HCT116 (cell line): Measurements from ENCODE around the gene KCNC2. TPM values are rescaled to one million over a fixed set of nuclear protein-coding genes. Genes with fewer than 3 reads are reported as not detected.
A peak's percentile ranks its signal among the peaks of the same experiment; 100 is the strongest.

Experiments used
- ATAC-seq: fragments of 200-7000 bp; cut with Tn5 transposase; 2 replicates; pipeline ENCODE4 v1.9.1; 2020; ENCODE audit warnings: mild to moderate bottlenecking, moderate library complexity
- BruUV-seq: library from RNA; stranded (reverse); fragments of 400-500 nt; replicated peaks from 2 replicates; lab custom pipeline; 2021; lab: Mats Ljungman, UMichigan
- CTCF ChIA-PET: fragments of 300-600 bp; sonication (Branson Sonifier 250); formaldehyde crosslinking; loops from one replicate; lab custom pipeline; 2021; ENCODE audit warnings: antibody characterized with exemption; lab: Charles Lee
- POLR2A ChIA-PET: fragments of 300-600, 350-600 bp; sonication (Branson Sonifier 250); formaldehyde crosslinking; loops from one replicate; lab custom pipeline; 2021; ENCODE audit warnings: antibody characterized with exemption; lab: Charles Lee
- RAD21 ChIA-PET, 2 experiments: fragments of 300-600 bp; sonication (Branson Sonifier 250); formaldehyde crosslinking; loops; one replicate each; lab custom pipeline; 2023; ENCODE audit warnings: low total read pairs in 2 of 2; ENCODE audit not compliant: uncharacterized antibody in 2 of 2, unreplicated experiment in 2 of 2, low non-redundant PET in 1 of 2; lab: Charles Lee
- DNase-seq: peaks from one replicate; pipeline ENCODE4 v3.0.0-alpha.2; 2010; ENCODE audit warnings: low read depth, low spot score
- H2AFZ ChIP-seq: fragments of 200-600 bp; shearing (Covaris generic), sonication (generic); 2 replicates; pipeline ENCODE4 v1.6.1; 2017; ENCODE audit warnings: low read depth, mixed run types, mixed read lengths, antibody characterized with exemption, low read length; ENCODE audit not compliant: poor library complexity, severe bottlenecking
- H3K27ac ChIP-seq: 2 replicates; pipeline ENCODE4 v1.5.1; 2012; ENCODE audit warnings: low read depth, low read length
- H3K27me3 ChIP-seq: fragments of 200-600 bp; sonication (generic); 2 replicates; pipeline ENCODE4 v1.6.1; 2016; ENCODE audit warnings: mixed run types, low read length, mixed read lengths; ENCODE audit not compliant: insufficient read depth
- H3K36me3 ChIP-seq, 2 experiments: fragments of 200-500 bp in 1 of 2; fragments of 200-600 bp in 1 of 2; sonication (Bioruptor generic) in 1 of 2; sonication (generic) in 1 of 2; 2 replicates each; pipeline versions ENCODE4 v1.5.1 to v1.6.1; 2014 to 2016; ENCODE audit warnings: low read length in 2 of 2, inconsistent platforms in 1 of 2, mixed read lengths in 1 of 2, mixed run types in 1 of 2; ENCODE audit not compliant: insufficient read depth in 2 of 2, control insufficient read depth in 1 of 2
- H3K4me1 ChIP-seq, 2 experiments: fragments of 200-600 bp in 1 of 2; sonication (generic) in 1 of 2; 2 replicates each; pipeline versions ENCODE4 v1.5.1 to v1.6.1; 2012 to 2017; ENCODE audit warnings: low read length in 2 of 2, inconsistent platforms in 1 of 2, mild to moderate bottlenecking in 1 of 2, mixed read lengths in 1 of 2, mixed run types in 1 of 2, moderate library complexity in 1 of 2; ENCODE audit not compliant: insufficient read depth in 2 of 2, control insufficient read depth in 1 of 2
- H3K4me2 ChIP-seq: fragments of 200-600 bp; sonication (generic); 2 replicates; pipeline ENCODE4 v1.6.1; 2017; ENCODE audit warnings: mixed run types, low read length, mixed read lengths
- H3K4me3 ChIP-seq, 2 experiments: fragments of 200-600 bp in 1 of 2; sonication (generic) in 1 of 2; replicated peaks in 1 of 2; 2 replicates each; pipeline ENCODE4 v1.5.1; 2011 to 2016; ENCODE audit warnings: low read length in 2 of 2, control low read depth in 1 of 2, low read depth in 1 of 2, mild to moderate bottlenecking in 1 of 2, mixed read lengths in 1 of 2, mixed run types in 1 of 2
- H3K79me2 ChIP-seq: fragments of 200-600 bp; sonication (generic); 2 replicates; pipeline ENCODE4 v1.6.1; 2017; ENCODE audit warnings: mild to moderate bottlenecking, mixed run types, low read length, moderate library complexity, mixed read lengths; ENCODE audit not compliant: insufficient read depth
- H3K9ac ChIP-seq: fragments of 200-600 bp; sonication (generic); 2 replicates; pipeline ENCODE4 v1.6.1; 2016; ENCODE audit warnings: low read length, mixed read lengths
- H3K9me2 ChIP-seq: fragments of 200-600 bp; sonication (generic), shearing (Covaris generic); 2 replicates; pipeline ENCODE4 v1.6.1; 2017; ENCODE audit warnings: mixed run types, mild to moderate bottlenecking, moderate library complexity; ENCODE audit not compliant: insufficient read depth
- H3K9me3 ChIP-seq, 2 experiments: fragments of 200-500 bp in 1 of 2; fragments of 200-600 bp in 1 of 2; sonication (Bioruptor generic) in 1 of 2; sonication (generic) in 1 of 2; 2 replicates each; pipeline ENCODE4 v1.6.1; 2014 to 2017; ENCODE audit warnings: low read length in 2 of 2, mixed read lengths in 2 of 2, inconsistent platforms in 1 of 2, low read depth in 1 of 2, mild to moderate bottlenecking in 1 of 2, mixed run types in 1 of 2, moderate library complexity in 1 of 2; ENCODE audit not compliant: control insufficient read depth in 1 of 2, insufficient read depth in 1 of 2
- H4K20me1 ChIP-seq: fragments of 200-600 bp; sonication (generic), shearing (Covaris generic); 2 replicates; pipeline ENCODE4 v1.6.1; 2017; ENCODE audit warnings: mixed run types, mild to moderate bottlenecking, moderate library complexity; ENCODE audit not compliant: insufficient read depth
- ATF3 ChIP-seq: IDR thresholded peaks from 2 replicates; pipeline ENCODE4 v1.6.1; 2012
- CBX3 ChIP-seq: IDR thresholded peaks from 2 replicates; pipeline ENCODE4 v1.6.1; 2012; ENCODE audit warnings: low read depth
- CTCF ChIP-seq, 3 experiments: fragments of 200-600 bp in 1 of 3; sonication (generic) in 1 of 3; IDR thresholded peaks in 2 of 3; conservative IDR thresholded peaks in 1 of 3; 2 replicates each; pipeline ENCODE4 v1.5.1; 2012 to 2017; ENCODE audit warnings: low read depth in 2 of 3, low read length in 2 of 3, antibody characterized with exemption in 1 of 3, borderline replicate concordance in 1 of 3, control low read depth in 1 of 3, mild to moderate bottlenecking in 1 of 3, mixed read lengths in 1 of 3, mixed run types in 1 of 3, moderate library complexity in 1 of 3; ENCODE audit not compliant: insufficient read depth in 1 of 3
- EGR1 ChIP-seq: IDR thresholded peaks from 2 replicates; pipeline ENCODE4 v1.6.1; 2012; ENCODE audit warnings: low read depth
- ELF1 ChIP-seq: IDR thresholded peaks from 2 replicates; pipeline ENCODE4 v1.6.1; 2012; ENCODE audit warnings: low read depth, borderline replicate concordance
- EZH2 ChIP-seq: fragments of 200-600 bp; sonication (generic); IDR thresholded peaks from 2 replicates; pipeline ENCODE4 v1.6.1; 2017; ENCODE audit warnings: antibody characterized with exemption, mixed run types
- EZH2phosphoT487 ChIP-seq: fragments of 200-600 bp; IDR thresholded peaks from 2 replicates; pipeline ENCODE4 v1.6.1; 2018; ENCODE audit warnings: antibody characterized with exemption, borderline replicate concordance
- FOSL1 ChIP-seq: IDR thresholded peaks from 2 replicates; pipeline ENCODE4 v1.6.1; 2012; ENCODE audit warnings: low read depth
- JUND ChIP-seq: IDR thresholded peaks from 2 replicates; pipeline ENCODE4 v1.6.1; 2012
- POLR2A ChIP-seq: IDR thresholded peaks from 2 replicates; pipeline ENCODE4 v1.7.0; 2011; ENCODE audit warnings: borderline replicate concordance; ENCODE audit not compliant: insufficient read depth, insufficient read length; ENCODE audit errors: extremely low read depth
- RAD21 ChIP-seq: IDR thresholded peaks from 2 replicates; pipeline ENCODE4 v1.6.1; 2012; ENCODE audit warnings: low read depth, mild to moderate bottlenecking
- REST ChIP-seq: IDR thresholded peaks from 2 replicates; pipeline ENCODE4 v1.6.1; 2012; ENCODE audit warnings: low read depth
- SIN3A ChIP-seq: IDR thresholded peaks from 2 replicates; pipeline ENCODE4 v1.6.1; 2012; ENCODE audit warnings: low read depth
- SP1 ChIP-seq: IDR thresholded peaks from 2 replicates; pipeline ENCODE4 v1.6.1; 2012; ENCODE audit warnings: low read depth
- SRF ChIP-seq: IDR thresholded peaks from 2 replicates; pipeline ENCODE4 v1.6.1; 2012; ENCODE audit warnings: low read depth
- ZBTB33 ChIP-seq: IDR thresholded peaks from 2 replicates; pipeline ENCODE4 v1.6.1; 2011; ENCODE audit warnings: mild to moderate bottlenecking, low read length, moderate library complexity; ENCODE audit not compliant: insufficient replicate concordance; ENCODE audit errors: extremely low read depth
- ZFX ChIP-seq: fragments of 450-650 bp; IDR thresholded peaks from 2 replicates; pipeline ENCODE4 v1.6.1; 2017
- ZNF274 ChIP-seq: fragments of 200-500 bp; sonication (Bioruptor generic); IDR thresholded peaks from 2 replicates; pipeline ENCODE4 v1.6.1; 2014; ENCODE audit warnings: mild to moderate bottlenecking, low read depth, low read length, inconsistent platforms
- intact Hi-C: fragments of 100-400 bp; cut with micrococcal nuclease; formaldehyde crosslinking; loops from 2 replicates; pipeline ENCODE4 v1.10.0; 2022
- total RNA-seq: library from RNA; stranded (reverse); gene quantifications from one replicate; pipeline ENCODE4 v1.2.1, GENCODE V29; 2021; ENCODE audit not compliant: unreplicated experiment

KCNC2 gene
- total RNA-seq, 1 experiment from 2014 or later = not detected

- Histone ChIP-seq H3K9ac (no peak overlapping the region), H3K4me2 (no peak overlapping the region), H3K27me3 (no peaks in the 10 kb centered on the region), H4K20me1 (no peaks in the 10 kb centered on the region), H3K4me3 (no peak overlapping the region), H3K36me3 (no peaks in the 10 kb centered on the region; a peak in 1 of 4 replicates), H3K9me3 (peaks cover 0 to 4% of the 10 kb centered on the region in 2 experiments; a peak in 1 of 4 replicates), H2AFZ (peak overlapping the region; percentile 2), H3K79me2 (no peaks in the 10 kb centered on the region), H3K9me2 (no peaks in the 10 kb centered on the region), H3K27ac (no peak overlapping the region), H3K4me1 (no peaks in the 10 kb centered on the region)
- no peak for TF ChIP-seq SP1
- no peak for TF ChIP-seq POLR2A
- TF ChIP-seq ZFX = no peak
- TF ChIP-seq SRF = no peak
- no peak for TF ChIP-seq EGR1
- no peak for TF ChIP-seq ZBTB33
- no peak for TF ChIP-seq ELF1
- no peak for TF ChIP-seq JUND
- no peak for TF ChIP-seq SIN3A
- TF ChIP-seq EZH2phosphoT487 = no peak
- no peak for TF ChIP-seq ATF3
- TF ChIP-seq EZH2 = no peak
- TF ChIP-seq CTCF (IDR thresholded peaks at IDR 0.05 in 2 of 3, conservative IDR thresholded peaks at IDR 0.05 in 1 of 3; ENCODE audit: borderline replicate concordance in 1 of 3, insufficient read depth in 1 of 3, low read depth in 2 of 3, low read length in 2 of 3) = no peak
- no peak for TF ChIP-seq FOSL1
- TF ChIP-seq REST = no peak
- TF ChIP-seq ZNF274 = no peak
- TF ChIP-seq CBX3 = no peak
- no peak for TF ChIP-seq RAD21
- no TSS peak for BruUV-seq
- POLR2A ChIA-PET = no interaction called here
- ATAC-seq (no peak), DNase-seq (no peak)
- RAD21 ChIA-PET = no interaction called here
- intact Hi-C loops = no loop called here
- CTCF ChIA-PET = no interaction called here
These were observed 35.5 kb upstream of the KCNC2 start for GRCh38 chr12:75245108-75245507.
